ENCODE measurements around the gene AP1AR. TPM values are rescaled to one million over a fixed set of nuclear protein-coding genes. Genes with fewer than 3 reads are reported as not detected.

Gene AP1AR
- total and polyA plus RNA-seq, 8 donors = 9.5 to 35.6 (median 13.3) TPM

GRCh38 chr4:112318239-112319142 lies 86.9 kb downstream of the AP1AR start:
- no peaks in the 10 kb centered on the region for H3K27me3 ChIP-seq
- no peaks in the 10 kb centered on the region for H3K9me3 ChIP-seq
- WGBS, 5 donors = 86 to 95% (median 91%) methylated on average over 5 of the region's 5 CpGs
- DNase-seq = no peak
- peaks cover 0 to 8% (median 4%) of the 10 kb centered on the region in 4 donors for H3K4me1 ChIP-seq
- H3K4me3 ChIP-seq = no peak overlapping the region
- H3K27ac ChIP-seq = no peak overlapping the region
- TF ChIP-seq POLR2AphosphoS5 (IDR thresholded peaks at IDR 0.05) (no peak), POLR2A (IDR thresholded peaks at IDR 0.05) (no peak), CTCF (IDR thresholded peaks at IDR 0.05) (no peak), EP300 (IDR thresholded peaks at IDR 0.05) (no peak)
- peaks cover 0 to 16% (median 6%) of the 10 kb centered on the region in 4 donors for H3K36me3 ChIP-seq
- intact Hi-C loops (cut with DNase I; ENCODE audit: low total_unique reads) = no loop called here

Other genes starting within 250 kb of the AP1AR start
- 1 to 10 TPM in 3 of 5 donors, under 1 TPM in 1, not detected in 1; 0.58 to 8.4 (median 4.0) TPM for gene FAM241A, start 86.3 kb upstream of the AP1AR start, total RNA-seq
- gene FAM241A, start 86.3 kb upstream of the AP1AR start, polyA plus RNA-seq = 1 to 10 TPM; 1.7 to 6.7 (median 2.4) TPM
- 10 to 100 TPM in 1 of 5 donors, 1 to 10 TPM in 2, not detected in 2; 5.8 to 14.1 (median 7.7) TPM for gene TIFA, start 54.1 kb downstream of the AP1AR start, total RNA-seq
- gene TIFA, start 54.1 kb downstream of the AP1AR start, polyA plus RNA-seq = 1 to 10 TPM; 7.5 to 9.3 (median 7.9) TPM
- 10 to 100 TPM; 19.3 to 47.7 (median 37.5) TPM for gene ALPK1, start 65.6 kb downstream of the AP1AR start, total RNA-seq
- 1 to 10 TPM; 2.9 to 6.1 (median 5.2) TPM for gene ALPK1, start 65.6 kb downstream of the AP1AR start, polyA plus RNA-seq

All from stomach (tissue), 9 donors.